ENCODE results near the gene TMUB1. TPM values are rescaled to one million over a fixed set of nuclear protein-coding genes. Genes with fewer than 3 reads are reported as not detected.
"Not testable (repeated sequence)": the region's sequence is repeated elsewhere in the genome, so short reads cannot be mapped to it uniquely, and the experiment has no call there.

Gene TMUB1
- total RNA-seq, 1 donor from 2014 or later = 40.8 TPM

- H3K27me3 Mint-ChIP-seq (ENCODE audit: unreplicated experiment) = peaks cover 16% of the 10 kb centered on the region
- no peak for TF ChIP-seq CTCF (IDR thresholded peaks at IDR 0.05; ENCODE audit: unreplicated experiment)
- no peaks in the 10 kb centered on the region for H3K9me3 Mint-ChIP-seq (ENCODE audit: unreplicated experiment)
- H3K4me1 Mint-ChIP-seq (ENCODE audit: unreplicated experiment) = peaks cover 2% of the 10 kb centered on the region
- H3K27ac Mint-ChIP-seq (ENCODE audit: unreplicated experiment) = no peak overlapping the region
- H3K4me3 Mint-ChIP-seq (ENCODE audit: unreplicated experiment) = no peak overlapping the region
- no peaks in the 10 kb centered on the region for H3K36me3 Mint-ChIP-seq (ENCODE audit: low read depth, unreplicated experiment)
- no peak for DNase-seq (ENCODE audit: low spot score)
Observed at GRCh38 chr7:151043959-151044358, 39.3 kb downstream of the TMUB1 start.

- not testable (repeated sequence) for H3K36me3 Mint-ChIP-seq (ENCODE audit: low read depth, unreplicated experiment); H3K9me3 Mint-ChIP-seq (ENCODE audit: unreplicated experiment); H3K4me1 Mint-ChIP-seq (ENCODE audit: unreplicated experiment); H3K4me3 Mint-ChIP-seq (ENCODE audit: unreplicated experiment); H3K27ac Mint-ChIP-seq (ENCODE audit: unreplicated experiment); DNase-seq (ENCODE audit: low spot score)
- peaks cover 16% of the 10 kb centered on the region for H3K27me3 Mint-ChIP-seq (ENCODE audit: unreplicated experiment)
Observed at GRCh38 chr7:151043449-151043848, 39.8 kb downstream of the TMUB1 start.

- no peak for TF ChIP-seq CTCF (IDR thresholded peaks at IDR 0.05; ENCODE audit: unreplicated experiment)
- Mint-ChIP-seq H3K9me3 (ENCODE audit: unreplicated experiment) (no peaks in the 10 kb centered on the region), H3K4me1 (ENCODE audit: unreplicated experiment) (peaks cover 2% of the 10 kb centered on the region), H3K36me3 (ENCODE audit: low read depth, unreplicated experiment) (no peaks in the 10 kb centered on the region), H3K4me3 (ENCODE audit: unreplicated experiment) (no peak overlapping the region), H3K27ac (ENCODE audit: unreplicated experiment) (no peak overlapping the region), H3K27me3 (ENCODE audit: unreplicated experiment) (peaks cover 10% of the 10 kb centered on the region)
- no peak for DNase-seq (ENCODE audit: low spot score)
Observed at GRCh38 chr7:151040616-151041375, 42.5 kb downstream of the TMUB1 start.

- Mint-ChIP-seq H3K4me1 (ENCODE audit: unreplicated experiment) (peaks cover 2% of the 10 kb centered on the region), H3K4me3 (ENCODE audit: unreplicated experiment) (no peak overlapping the region), H3K9me3 (ENCODE audit: unreplicated experiment) (no peaks in the 10 kb centered on the region)
Observed at GRCh38 chr7:151039850-151040548, 43.3 kb downstream of the TMUB1 start.

More at GRCh38 chr7:151039850-151040548, 43.3 kb downstream of the TMUB1 start:
- TF ChIP-seq CTCF (IDR thresholded peaks at IDR 0.05; ENCODE audit: unreplicated experiment) = no peak
- no peak for DNase-seq (ENCODE audit: low spot score)
- Mint-ChIP-seq H3K27me3 (ENCODE audit: unreplicated experiment) (peaks cover 13% of the 10 kb centered on the region), H3K36me3 (ENCODE audit: low read depth, unreplicated experiment) (no peaks in the 10 kb centered on the region), H3K27ac (ENCODE audit: unreplicated experiment) (no peak overlapping the region)

Measured in endothelial cell (in vitro differentiated cells).